ENCODE measurements around the gene TIMM29.

TIMM29 gene

GRCh38 chr19:10920288-10920655, 8.3 kb upstream of the TIMM29 start:
- DNase-seq (ENCODE audit: low read depth): no peak
- H3K4me3 ChIP-seq (ENCODE audit: low read depth, low read length): no peak overlapping the region
- TF ChIP-seq, protein P1, sequence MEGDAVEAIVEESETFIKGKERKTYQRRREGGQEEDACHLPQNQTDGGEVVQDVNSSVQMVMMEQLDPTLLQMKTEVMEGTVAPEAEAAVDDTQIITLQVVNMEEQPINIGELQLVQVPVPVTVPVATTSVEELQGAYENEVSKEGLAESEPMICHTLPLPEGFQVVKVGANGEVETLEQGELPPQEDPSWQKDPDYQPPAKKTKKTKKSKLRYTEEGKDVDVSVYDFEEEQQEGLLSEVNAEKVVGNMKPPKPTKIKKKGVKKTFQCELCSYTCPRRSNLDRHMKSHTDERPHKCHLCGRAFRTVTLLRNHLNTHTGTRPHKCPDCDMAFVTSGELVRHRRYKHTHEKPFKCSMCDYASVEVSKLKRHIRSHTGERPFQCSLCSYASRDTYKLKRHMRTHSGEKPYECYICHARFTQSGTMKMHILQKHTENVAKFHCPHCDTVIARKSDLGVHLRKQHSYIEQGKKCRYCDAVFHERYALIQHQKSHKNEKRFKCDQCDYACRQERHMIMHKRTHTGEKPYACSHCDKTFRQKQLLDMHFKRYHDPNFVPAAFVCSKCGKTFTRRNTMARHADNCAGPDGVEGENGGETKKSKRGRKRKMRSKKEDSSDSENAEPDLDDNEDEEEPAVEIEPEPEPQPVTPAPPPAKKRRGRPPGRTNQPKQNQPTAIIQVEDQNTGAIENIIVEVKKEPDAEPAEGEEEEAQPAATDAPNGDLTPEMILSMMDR (IDR thresholded peaks at IDR 0.05; ENCODE audit: insufficient read depth, low read depth, low read length, missing control alignments): no peak

DNA sequence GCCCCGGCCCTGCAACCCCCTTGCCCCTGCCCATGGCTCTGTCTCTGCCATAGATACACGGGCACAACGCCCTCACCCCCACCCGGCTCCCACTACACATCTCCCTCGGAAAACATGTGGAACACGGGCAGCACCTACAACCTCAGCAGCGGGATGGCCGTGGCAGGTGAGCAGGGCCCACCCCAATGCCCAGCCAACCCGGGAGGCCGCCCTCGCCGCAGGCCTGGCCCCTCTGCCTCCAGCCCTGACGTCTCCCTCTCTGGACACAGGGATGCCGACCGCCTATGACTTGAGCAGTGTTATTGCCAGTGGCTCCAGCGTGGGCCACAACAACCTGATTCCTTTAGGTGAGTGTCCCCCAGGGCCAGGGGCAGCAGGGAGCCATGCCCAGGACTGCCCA, 7.8 kb upstream of the TIMM29 start:
- TF ChIP-seq, protein P1 (IDR thresholded peaks at IDR 0.05; ENCODE audit: insufficient read depth, low read depth, low read length, missing control alignments): no peak
- no peak overlapping the region for H3K4me3 ChIP-seq (ENCODE audit: low read depth, low read length)

GRCh38 chr19:10921199-10921909, 7.3 kb upstream of the TIMM29 start:
- DNase-seq (ENCODE audit: low read depth): no peak
- TF ChIP-seq, protein P1 (IDR thresholded peaks at IDR 0.05; ENCODE audit: insufficient read depth, low read depth, low read length, missing control alignments): no peak
- no peak overlapping the region for H3K4me3 ChIP-seq (ENCODE audit: low read depth, low read length)

More for the DNA sequence above, 7.8 kb upstream of the TIMM29 start:
- no peak for DNase-seq (ENCODE audit: low read depth)

DNA sequence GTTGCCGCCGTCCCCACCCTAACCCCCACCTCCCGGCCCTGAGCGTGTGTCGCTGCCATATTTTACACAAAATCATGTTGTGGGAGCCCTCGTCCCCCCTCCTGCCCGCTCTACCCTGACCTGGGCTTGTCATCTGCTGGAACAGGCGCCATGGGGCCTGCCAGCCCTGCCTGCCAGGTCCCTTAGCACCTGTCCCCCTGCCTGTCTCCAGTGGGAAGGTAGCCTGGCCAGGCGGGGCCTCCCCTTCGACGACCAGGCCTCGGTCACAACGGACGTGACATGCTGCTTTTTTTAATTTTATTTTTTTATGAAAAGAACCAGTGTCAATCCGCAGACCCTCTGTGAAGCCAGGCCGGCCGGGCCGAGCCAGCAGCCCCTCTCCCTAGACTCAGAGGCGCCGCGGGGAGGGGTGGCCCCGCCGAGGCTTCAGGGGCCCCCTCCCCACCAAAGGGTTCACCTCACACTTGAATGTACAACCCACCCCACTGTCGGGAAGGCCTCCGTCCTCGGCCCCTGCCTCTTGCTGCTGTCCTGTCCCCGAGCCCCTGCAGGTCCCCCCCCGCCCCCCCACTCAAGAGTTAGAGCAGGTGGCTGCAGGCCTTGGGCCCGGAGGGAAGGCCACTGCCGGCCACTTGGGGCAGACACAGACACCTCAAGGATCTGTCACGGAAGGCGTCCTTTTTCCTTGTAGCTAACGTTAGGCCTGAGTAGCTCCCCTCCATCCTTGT, 6.5 kb upstream of the TIMM29 start:
- no peak for DNase-seq (ENCODE audit: low read depth)
- TF ChIP-seq, protein P1 (IDR thresholded peaks at IDR 0.05; ENCODE audit: insufficient read depth, low read depth, low read length, missing control alignments): no peak

GRCh38 chr19:10922638-10923014, 6.0 kb upstream of the TIMM29 start:
- H3K4me3 ChIP-seq (ENCODE audit: low read depth, low read length): no peak overlapping the region
- DNase-seq (ENCODE audit: low read depth): no peak
- TF ChIP-seq, protein P1 (IDR thresholded peaks at IDR 0.05; ENCODE audit: insufficient read depth, low read depth, low read length, missing control alignments): no peak

More for the DNA sequence above, 6.5 kb upstream of the TIMM29 start:
- no peak overlapping the region for H3K4me3 ChIP-seq (ENCODE audit: low read depth, low read length)

GRCh38 chr19:10923260-10924112, 5.1 kb upstream of the TIMM29 start:
- no peak overlapping the region for H3K4me3 ChIP-seq (ENCODE audit: low read depth, low read length)
- TF ChIP-seq, protein P1 (IDR thresholded peaks at IDR 0.05; ENCODE audit: insufficient read depth, low read depth, low read length, missing control alignments): no peak
- DNase-seq (ENCODE audit: low read depth): no peak
